Uterus (tissue), 2 donors: ENCODE results near the gene TMEM106C.

ENCODE experiments used
- CTCF ChIP-seq, 4 experiments: fragments of 200-600 bp in 2 of 4; fragments of 450-650 bp in 2 of 4; sonication (generic) in 2 of 4; IDR thresholded peaks; one replicate each; pipeline ENCODE4 v1.5.1; 2016 to 2019; ENCODE audit warnings: antibody characterized with exemption in 4 of 4, mild to moderate bottlenecking in 2 of 4, moderate library complexity in 1 of 4
- POLR2A ChIP-seq, 2 donors: fragments of 450-650 bp; IDR thresholded peaks; one replicate each; pipeline ENCODE4 v1.6.1; 2016; ENCODE audit warnings: antibody characterized with exemption in 2 of 2, mild to moderate bottlenecking in 1 of 2, moderate library complexity in 1 of 2

GRCh38 chr12:47954467-47955045, 8.8 kb upstream of the TMEM106C start:
- no peak for TF ChIP-seq CTCF (IDR thresholded peaks at IDR 0.05)
- no peak for TF ChIP-seq POLR2A (IDR thresholded peaks at IDR 0.05)
